Measurements from ENCODE around the gene PRPF40B. TPM values are rescaled to one million over a fixed set of nuclear protein-coding genes. Genes with fewer than 3 reads are reported as not detected.
A peak's percentile ranks its signal among the peaks of the same experiment; 100 is the strongest.

PRPF40B gene
- total RNA-seq, 1 donor: 10.5 TPM

- TF ChIP-seq CTCF (IDR thresholded peaks at IDR 0.05; ENCODE audit: insufficient read depth, low read length): no peak
- DNase-seq (ENCODE audit: low read depth): peak; percentile 70
- no peak overlapping the region for H3K4me3 ChIP-seq (ENCODE audit: low read depth, low read length)
Observed at GRCh38 chr12:49583366-49584094, 39.8 kb upstream of the PRPF40B start.

GRCh38 chr12:49584591-49584990 lies 38.8 kb upstream of the PRPF40B start:
- H3K4me3 ChIP-seq (ENCODE audit: low read depth, low read length): no peak overlapping the region
- no peak for DNase-seq (ENCODE audit: low read depth)
- no peak for TF ChIP-seq CTCF (IDR thresholded peaks at IDR 0.05; ENCODE audit: insufficient read depth, low read length)

GRCh38 chr12:49585477-49586459 lies 37.6 kb upstream of the PRPF40B start:
- TF ChIP-seq CTCF (IDR thresholded peaks at IDR 0.05; ENCODE audit: insufficient read depth, low read length): no peak
- DNase-seq (ENCODE audit: low read depth): no peak
- no peak overlapping the region for H3K4me3 ChIP-seq (ENCODE audit: low read depth, low read length)

- H3K4me3 ChIP-seq (ENCODE audit: low read depth, low read length): no peak overlapping the region
Observed at GRCh38 chr12:49587174-49587908, 36.0 kb upstream of the PRPF40B start.

GRCh38 chr12:49588281-49588680 lies 35.1 kb upstream of the PRPF40B start:
- H3K4me3 ChIP-seq (ENCODE audit: low read depth, low read length): no peak overlapping the region
- no peak for TF ChIP-seq CTCF (IDR thresholded peaks at IDR 0.05; ENCODE audit: insufficient read depth, low read length)
- no peak for DNase-seq (ENCODE audit: low read depth)

More at GRCh38 chr12:49587174-49587908, 36.0 kb upstream of the PRPF40B start:
- DNase-seq (ENCODE audit: low read depth): no peak
- TF ChIP-seq CTCF (IDR thresholded peaks at IDR 0.05; ENCODE audit: insufficient read depth, low read length): no peak

- no peak for DNase-seq (ENCODE audit: low read depth)
Observed at GRCh38 chr12:49588721-49589516, 34.4 kb upstream of the PRPF40B start.

More at GRCh38 chr12:49588721-49589516, 34.4 kb upstream of the PRPF40B start:
- H3K4me3 ChIP-seq (ENCODE audit: low read depth, low read length): no peak overlapping the region
- no peak for TF ChIP-seq CTCF (IDR thresholded peaks at IDR 0.05; ENCODE audit: insufficient read depth, low read length)

Data from fibroblast of the aortic adventitia (primary cell).